ENCODE measurements around the gene HMGN2. TPM values are rescaled to one million over a fixed set of nuclear protein-coding genes. Genes with fewer than 3 reads are reported as not detected.

The HMGN2 gene
- total and polyA plus RNA-seq, 2 of the 13 experiments (the other 11 are each of a cell fraction or from before 2014, with no cell fraction given), result 63.4 to 343 TPM

GRCh38 chr1:26471498-26472319 is 531 bp upstream of the HMGN2 start (continued):
- TF ChIP-seq ZNF691 (CRISPR knock-in tag; IDR thresholded peaks at IDR 0.05; ENCODE audit: borderline replicate concordance, low read depth) (no peak), ARID4A (CRISPR knock-in tag; IDR thresholded peaks at IDR 0.05; ENCODE audit: borderline replicate concordance) (no peak; the same call in 1 of the 2 replicates), PPARG (CRISPR knock-in tag; conservative IDR thresholded peaks at IDR 0.05) (no peak), ATF1 (CRISPR knock-in tag; IDR thresholded peaks at IDR 0.05) (no peak), ZNF850 (CRISPR knock-in tag; conservative IDR thresholded peaks at IDR 0.05) (no peak), RELA (CRISPR knock-in tag; IDR thresholded peaks at IDR 0.05) (no peak), ZXDC (CRISPR knock-in tag; IDR thresholded peaks at IDR 0.05) (0 out of 2 replicates have a peak, but pooled peaks have one; percentile 25), ZNF382 (CRISPR knock-in tag; IDR thresholded peaks at IDR 0.05; ENCODE audit: borderline replicate concordance) (no peak), ELF1 (CRISPR knock-in tag; IDR thresholded peaks at IDR 0.05) (no peak), DMAP1 (CRISPR knock-in tag; IDR thresholded peaks at IDR 0.05) (no peak), ZNF546 (CRISPR knock-in tag; conservative IDR thresholded peaks at IDR 0.05) (no peak), TAF1 (CRISPR knock-in tag; IDR thresholded peaks at IDR 0.05) (no peak), CCDC6 (CRISPR knock-in tag; IDR thresholded peaks at IDR 0.05) (no peak), PBX2 (CRISPR knock-in tag; IDR thresholded peaks at IDR 0.05) (no peak), ZNF784 (CRISPR knock-in tag; IDR thresholded peaks at IDR 0.05; ENCODE audit: borderline replicate concordance) (no peak), CBFB (CRISPR knock-in tag; IDR thresholded peaks at IDR 0.05) (no peak), ZBTB42 (CRISPR knock-in tag; IDR thresholded peaks at IDR 0.05) (no peak), U2AF2 (IDR thresholded peaks at IDR 0.05; ENCODE audit: low read depth, low read length) (no peak), TBL1XR1 (IDR thresholded peaks at IDR 0.05; ENCODE audit: borderline replicate concordance, low read length, partially characterized antibody) (no peak), ZSCAN12 (CRISPR knock-in tag; IDR thresholded peaks at IDR 0.05) (no peak), MYNN (CRISPR knock-in tag; IDR thresholded peaks at IDR 0.05; ENCODE audit: low read depth) (no peak)

All from HepG2 (cell line).